ENCODE data around the gene LMBR1L. TPM values are rescaled to one million over a fixed set of nuclear protein-coding genes. Genes with fewer than 3 reads are reported as not detected.
A peak's percentile ranks its signal among the peaks of the same experiment; 100 is the strongest.

Gene LMBR1L
- total and polyA plus RNA-seq, 2 of the 13 experiments (the other 11 are each of a cell fraction or from before 2014, with no cell fraction given) = 12.2 to 65.9 TPM

DNA sequence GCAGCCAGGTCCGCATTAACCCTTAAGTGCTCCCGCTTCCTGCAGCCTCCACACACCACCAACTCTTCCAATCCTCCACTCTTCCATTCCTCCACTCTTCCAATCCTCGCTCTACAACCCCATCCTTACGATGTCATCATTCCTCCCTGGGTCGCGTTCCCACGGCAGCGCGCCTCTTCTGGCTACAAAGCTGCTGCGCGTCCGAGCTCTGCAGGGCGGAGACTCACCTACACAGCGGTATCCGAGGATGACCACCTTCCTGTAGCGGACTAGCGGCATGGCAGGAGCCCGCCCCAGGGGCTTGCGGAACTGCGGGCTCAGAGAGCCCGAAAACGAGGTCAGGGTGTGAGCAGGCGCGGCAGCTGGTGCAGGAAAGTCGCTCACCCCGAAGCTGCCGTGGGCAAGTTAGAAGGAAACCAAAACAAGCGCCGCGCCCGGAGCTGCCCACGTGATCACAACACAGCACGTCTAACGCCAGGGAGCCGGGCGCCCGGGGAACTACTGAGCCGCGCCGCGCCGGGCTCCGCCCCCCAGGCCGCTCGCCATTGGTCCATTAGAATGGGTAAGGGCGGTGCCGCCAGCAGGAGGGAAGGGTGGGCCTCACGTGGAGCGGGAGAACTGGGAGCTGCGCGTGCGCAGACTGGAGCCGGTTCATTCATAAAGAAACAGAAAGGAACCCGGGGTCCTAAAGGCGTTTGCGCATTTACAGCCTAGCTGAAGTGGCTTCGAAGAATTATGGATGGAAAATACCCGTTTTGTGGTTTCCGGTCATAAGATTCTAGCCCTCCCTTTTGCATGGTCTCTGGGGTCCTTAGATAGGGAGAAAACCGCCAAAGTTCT is 40.9 kb downstream of the LMBR1L start, which contains the start of gene RHEBL1 (continued):
- TF ChIP-seq, protein P1, sequence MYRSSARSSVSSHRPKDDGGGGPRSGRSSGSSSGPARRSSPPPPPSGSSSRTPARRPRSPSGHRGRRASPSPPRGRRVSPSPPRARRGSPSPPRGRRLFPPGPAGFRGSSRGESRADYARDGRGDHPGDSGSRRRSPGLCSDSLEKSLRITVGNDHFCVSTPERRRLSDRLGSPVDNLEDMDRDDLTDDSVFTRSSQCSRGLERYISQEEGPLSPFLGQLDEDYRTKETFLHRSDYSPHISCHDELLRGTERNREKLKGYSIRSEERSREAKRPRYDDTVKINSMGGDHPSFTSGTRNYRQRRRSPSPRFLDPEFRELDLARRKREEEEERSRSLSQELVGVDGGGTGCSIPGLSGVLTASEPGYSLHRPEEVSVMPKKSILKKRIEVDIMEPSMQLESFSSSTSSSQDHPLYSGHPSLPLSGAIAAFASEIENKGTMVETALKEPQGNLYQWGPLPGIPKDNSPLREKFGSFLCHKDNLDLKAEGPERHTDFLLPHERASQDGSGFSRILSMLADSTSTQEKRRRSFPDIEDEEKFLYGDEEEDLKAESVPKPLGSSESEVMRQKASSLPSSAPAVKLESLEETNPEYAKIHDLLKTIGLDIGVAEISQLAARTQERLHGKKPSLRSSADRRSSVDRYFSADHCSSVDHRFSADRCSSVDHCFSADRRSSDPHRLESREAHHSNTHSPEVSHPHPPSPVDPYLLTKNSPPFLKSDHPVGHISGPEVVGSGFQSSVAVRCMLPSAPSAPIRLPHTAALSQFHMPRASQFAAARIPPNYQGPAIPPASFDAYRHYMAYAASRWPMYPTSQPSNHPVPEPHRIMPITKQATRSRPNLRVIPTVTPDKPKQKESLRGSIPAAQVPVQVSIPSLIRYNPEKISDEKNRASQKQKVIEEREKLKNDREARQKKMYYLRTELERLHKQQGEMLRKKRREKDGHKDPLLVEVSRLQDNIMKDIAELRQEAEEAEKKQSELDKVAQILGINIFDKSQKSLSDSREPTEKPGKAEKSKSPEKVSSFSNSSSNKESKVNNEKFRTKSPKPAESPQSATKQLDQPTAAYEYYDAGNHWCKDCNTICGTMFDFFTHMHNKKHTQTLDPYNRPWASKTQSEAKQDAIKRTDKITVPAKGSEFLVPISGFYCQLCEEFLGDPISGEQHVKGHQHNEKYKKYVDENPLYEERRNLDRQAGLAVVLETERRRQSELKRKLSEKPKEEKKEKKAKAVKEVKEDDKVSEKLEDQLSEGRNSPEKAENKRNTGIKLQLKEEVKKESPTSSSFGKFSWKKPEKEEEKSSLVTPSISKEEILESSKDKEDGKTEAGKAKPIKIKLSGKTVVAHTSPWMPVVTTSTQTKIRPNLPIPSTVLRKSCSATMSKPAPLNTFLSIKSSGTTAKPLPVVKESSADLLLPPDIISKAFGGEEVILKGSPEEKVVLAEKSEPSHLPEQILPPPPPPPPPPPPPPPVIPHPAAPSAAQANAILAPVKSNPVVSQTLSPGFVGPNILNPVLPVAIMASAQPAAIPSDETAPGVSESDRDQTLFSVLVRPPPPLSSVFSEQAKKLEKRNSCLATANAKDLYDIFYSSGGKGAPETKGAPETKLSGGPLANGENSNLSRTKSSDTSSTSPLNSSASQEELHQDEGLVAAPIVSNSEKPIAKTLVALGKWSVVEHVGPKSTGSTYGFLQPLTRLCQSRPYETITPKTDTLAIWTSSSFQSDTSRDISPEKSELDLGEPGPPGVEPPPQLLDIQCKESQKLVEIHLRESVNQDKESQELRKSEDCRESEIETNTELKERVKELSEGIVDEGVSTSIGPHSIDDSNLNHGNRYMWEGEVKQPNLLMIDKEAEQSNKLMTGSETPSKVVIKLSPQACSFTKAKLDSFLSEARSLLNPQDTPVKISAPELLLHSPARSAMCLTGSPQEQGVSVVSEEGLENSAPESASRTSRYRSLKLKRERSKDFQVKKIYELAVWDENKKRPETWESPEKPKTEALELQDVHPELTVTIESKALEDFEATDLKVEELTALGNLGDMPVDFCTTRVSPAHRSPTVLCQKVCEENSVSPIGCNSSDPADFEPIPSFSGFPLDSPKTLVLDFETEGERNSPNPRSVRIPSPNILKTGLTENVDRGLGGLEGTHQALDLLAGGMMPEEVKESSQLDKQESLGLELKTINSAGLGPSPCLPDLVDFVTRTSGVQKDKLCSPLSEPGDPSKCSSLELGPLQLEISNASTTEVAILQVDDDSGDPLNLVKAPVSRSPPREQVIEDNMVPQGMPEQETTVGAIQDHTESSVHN (CRISPR knock-in tag; IDR thresholded peaks at IDR 0.05) = 0 out of 2 replicates have a peak, but pooled peaks have one; percentile 17
- TF ChIP-seq GLI4 (CRISPR knock-in tag; IDR thresholded peaks at IDR 0.05; ENCODE audit: borderline replicate concordance) (no peak), ZNF550 (CRISPR knock-in tag; IDR thresholded peaks at IDR 0.05; ENCODE audit: borderline replicate concordance) (no peak), ZNF431 (CRISPR knock-in tag; IDR thresholded peaks at IDR 0.05; ENCODE audit: borderline replicate concordance, low read depth) (no peak), ZNF326 (CRISPR knock-in tag; IDR thresholded peaks at IDR 0.05; ENCODE audit: borderline replicate concordance) (no peak), HDAC2 (CRISPR knock-in tag; IDR thresholded peaks at IDR 0.05) (peak; percentile 11; the same call in 1 of the 2 replicates), ZNF101 (CRISPR knock-in tag; IDR thresholded peaks at IDR 0.05; ENCODE audit: borderline replicate concordance, low read depth) (no peak), PRPF4 (IDR thresholded peaks at IDR 0.05; ENCODE audit: low read depth, low read length, poor library complexity, severe bottlenecking) (no peak), RFX5 (IDR thresholded peaks at IDR 0.05; ENCODE audit: low read depth, low read length) (no peak), FOXA3 (CRISPR knock-in tag; IDR thresholded peaks at IDR 0.05) (peak; percentile 15; the same call in 1 of the 2 replicates), SNAPC2 (CRISPR knock-in tag; IDR thresholded peaks at IDR 0.05) (peak; percentile 82; the same call in 1 of the 2 replicates), U2AF2 (IDR thresholded peaks at IDR 0.05; ENCODE audit: low read depth, low read length) (no peak), KMT2B (CRISPR knock-in tag; IDR thresholded peaks at IDR 0.05) (peak; percentile 81)
- TF ChIP-seq, protein P2, sequence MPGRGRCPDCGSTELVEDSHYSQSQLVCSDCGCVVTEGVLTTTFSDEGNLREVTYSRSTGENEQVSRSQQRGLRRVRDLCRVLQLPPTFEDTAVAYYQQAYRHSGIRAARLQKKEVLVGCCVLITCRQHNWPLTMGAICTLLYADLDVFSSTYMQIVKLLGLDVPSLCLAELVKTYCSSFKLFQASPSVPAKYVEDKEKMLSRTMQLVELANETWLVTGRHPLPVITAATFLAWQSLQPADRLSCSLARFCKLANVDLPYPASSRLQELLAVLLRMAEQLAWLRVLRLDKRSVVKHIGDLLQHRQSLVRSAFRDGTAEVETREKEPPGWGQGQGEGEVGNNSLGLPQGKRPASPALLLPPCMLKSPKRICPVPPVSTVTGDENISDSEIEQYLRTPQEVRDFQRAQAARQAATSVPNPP (CRISPR knock-in tag; IDR thresholded peaks at IDR 0.05) = no peak
- TF ChIP-seq, protein P3, sequence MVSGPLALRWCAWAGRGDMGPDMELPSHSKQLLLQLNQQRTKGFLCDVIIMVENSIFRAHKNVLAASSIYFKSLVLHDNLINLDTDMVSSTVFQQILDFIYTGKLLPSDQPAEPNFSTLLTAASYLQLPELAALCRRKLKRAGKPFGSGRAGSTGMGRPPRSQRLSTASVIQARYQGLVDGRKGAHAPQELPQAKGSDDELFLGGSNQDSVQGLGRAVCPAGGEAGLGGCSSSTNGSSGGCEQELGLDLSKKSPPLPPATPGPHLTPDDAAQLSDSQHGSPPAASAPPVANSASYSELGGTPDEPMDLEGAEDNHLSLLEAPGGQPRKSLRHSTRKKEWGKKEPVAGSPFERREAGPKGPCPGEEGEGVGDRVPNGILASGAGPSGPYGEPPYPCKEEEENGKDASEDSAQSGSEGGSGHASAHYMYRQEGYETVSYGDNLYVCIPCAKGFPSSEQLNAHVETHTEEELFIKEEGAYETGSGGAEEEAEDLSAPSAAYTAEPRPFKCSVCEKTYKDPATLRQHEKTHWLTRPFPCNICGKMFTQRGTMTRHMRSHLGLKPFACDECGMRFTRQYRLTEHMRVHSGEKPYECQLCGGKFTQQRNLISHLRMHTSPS (CRISPR knock-in tag; IDR thresholded peaks at IDR 0.05; ENCODE audit: low read depth) = no peak
- TF ChIP-seq, protein P4, sequence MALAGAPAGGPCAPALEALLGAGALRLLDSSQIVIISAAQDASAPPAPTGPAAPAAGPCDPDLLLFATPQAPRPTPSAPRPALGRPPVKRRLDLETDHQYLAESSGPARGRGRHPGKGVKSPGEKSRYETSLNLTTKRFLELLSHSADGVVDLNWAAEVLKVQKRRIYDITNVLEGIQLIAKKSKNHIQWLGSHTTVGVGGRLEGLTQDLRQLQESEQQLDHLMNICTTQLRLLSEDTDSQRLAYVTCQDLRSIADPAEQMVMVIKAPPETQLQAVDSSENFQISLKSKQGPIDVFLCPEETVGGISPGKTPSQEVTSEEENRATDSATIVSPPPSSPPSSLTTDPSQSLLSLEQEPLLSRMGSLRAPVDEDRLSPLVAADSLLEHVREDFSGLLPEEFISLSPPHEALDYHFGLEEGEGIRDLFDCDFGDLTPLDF (CRISPR knock-in tag; IDR thresholded peaks at IDR 0.05) = no peak; the same call in 1 of the 2 replicates
